H1 (cell line): ENCODE data around the gene TSPAN6. TPM values are rescaled to one million over a fixed set of nuclear protein-coding genes. Genes with fewer than 3 reads are reported as not detected.

ENCODE experiments used
- CTCF ChIA-PET: fragments of 300-600 bp; sonication (Branson Sonifier 250); formaldehyde crosslinking; loops from one replicate; lab custom pipeline; 2021; ENCODE audit not compliant: partially characterized antibody; lab: Charles Lee
- POLR2A ChIA-PET: fragments of 300-600 bp; sonication (Branson Sonifier 250); formaldehyde crosslinking; loops from one replicate; lab custom pipeline; 2021; ENCODE audit warnings: inconsistent platforms; ENCODE audit not compliant: partially characterized antibody; lab: Charles Lee
- DNase-seq, 2 experiments: peaks; one replicate each; pipeline versions ENCODE4 v3.0.0 to v3.0.0-alpha.2; 2010 to 2022; ENCODE audit warnings: low spot score in 2 of 2, low read depth in 1 of 2, mixed read lengths in 1 of 2
- FAIRE-seq: peaks from 2 replicates; lab custom pipeline; 2011; peaks lifted over from hg19 to GRCh38; lab: Jason Lieb, UNC
- H2AFZ ChIP-seq: 2 replicates; pipeline ENCODE4 v1.8.1; 2012; ENCODE audit warnings: low read length, inconsistent platforms
- H2AK5ac ChIP-seq: 2 replicates; pipeline ENCODE4 v1.6.1; 2013; ENCODE audit warnings: low read depth, low read length
- H2BK120ac ChIP-seq: replicated peaks from 2 replicates; pipeline ENCODE3; 2013; ENCODE audit warnings: low read depth, low read length, inconsistent platforms
- H2BK12ac ChIP-seq: 2 replicates; pipeline ENCODE4 v1.6.1; 2013; ENCODE audit warnings: low read depth, low read length
- H2BK15ac ChIP-seq: 2 replicates; pipeline ENCODE4 v1.6.1; 2013; ENCODE audit warnings: low read length
- H2BK20ac ChIP-seq: 2 replicates; pipeline ENCODE4 v1.6.1; 2013; ENCODE audit warnings: low read length
- H2BK5ac ChIP-seq: 2 replicates; pipeline ENCODE4 v1.6.1; 2013; ENCODE audit warnings: low read depth, low read length
- H3K14ac ChIP-seq: 2 replicates; pipeline ENCODE4 v1.6.1; 2013; ENCODE audit warnings: inconsistent platforms; ENCODE audit not compliant: insufficient read length
- H3K18ac ChIP-seq: 2 replicates; pipeline ENCODE4 v1.6.1; 2013; ENCODE audit warnings: low read length; ENCODE audit errors: extremely low read depth
- H3K23ac ChIP-seq: 2 replicates; pipeline ENCODE4 v1.6.1; 2013; ENCODE audit warnings: inconsistent platforms; ENCODE audit not compliant: insufficient read length
- H3K23me2 ChIP-seq: 2 replicates; pipeline ENCODE4 v1.6.1; 2013; ENCODE audit warnings: low read depth, low read length
- H3K27ac ChIP-seq: 2 replicates; pipeline ENCODE4 v1.6.1; 2011; ENCODE audit warnings: low read depth, low read length, inconsistent platforms
- H3K27me3 ChIP-seq, 4 experiments: replicated peaks in 1 of 4; 1 replicate in 1 of 4; 2 replicates in 3 of 4; pipeline versions ENCODE4 v1.6.1 to v1.8.1; 2011 to 2013; ENCODE audit warnings: low read length in 3 of 4, mild to moderate bottlenecking in 3 of 4, inconsistent platforms in 2 of 4, mixed read lengths in 2 of 4, moderate library complexity in 1 of 4; ENCODE audit not compliant: control insufficient read depth in 3 of 4, insufficient read depth in 3 of 4; ENCODE audit errors: extremely low read depth in 1 of 4
- H3K36me3 ChIP-seq, 4 experiments: 2 replicates each; pipeline versions ENCODE4 v1.6.1 to v1.8.1; 2011 to 2013; ENCODE audit warnings: mild to moderate bottlenecking in 4 of 4, low read length in 3 of 4, moderate library complexity in 2 of 4, control low read depth in 1 of 4, inconsistent platforms in 1 of 4; ENCODE audit not compliant: insufficient read depth in 4 of 4, control insufficient read depth in 2 of 4
- H3K4ac ChIP-seq: replicated peaks from 2 replicates; pipeline ENCODE3; 2013; ENCODE audit warnings: low read length, low read depth, mixed read lengths, inconsistent platforms; ENCODE audit not compliant: insufficient read length
- H3K4me1 ChIP-seq, 4 experiments: replicated peaks in 1 of 4; 1 replicate in 1 of 4; 2 replicates in 3 of 4; pipeline versions ENCODE4 v1.6.1 to v1.8.1; 2011 to 2013; ENCODE audit warnings: low read length in 3 of 4, inconsistent platforms in 2 of 4, mixed read lengths in 1 of 4; ENCODE audit not compliant: insufficient read depth in 4 of 4, control insufficient read depth in 3 of 4
- H3K4me2 ChIP-seq, 2 experiments: 2 replicates each; pipeline versions ENCODE4 v1.6.1 to v1.8.1; 2011 to 2013; ENCODE audit warnings: low read depth in 2 of 2, low read length in 2 of 2, control low read depth in 1 of 2, inconsistent platforms in 1 of 2, mild to moderate bottlenecking in 1 of 2; ENCODE audit not compliant: insufficient read depth in 1 of 2
- H3K4me3 ChIP-seq, 4 experiments: fragments of 200-600, 300-600 bp in 1 of 4; sonication (generic), shearing (Covaris generic), sonication (Bioruptor Twin) in 1 of 4; 2 replicates each; pipeline versions ENCODE4 v1.5.1 to v1.8.1; 2011 to 2016; ENCODE audit warnings: low read length in 4 of 4, low read depth in 3 of 4, control low read depth in 2 of 4, inconsistent platforms in 2 of 4, mild to moderate bottlenecking in 2 of 4, mixed read lengths in 1 of 4, moderate library complexity in 1 of 4; ENCODE audit not compliant: insufficient read depth in 2 of 4; ENCODE audit errors: extremely low read depth in 1 of 4
- H3K56ac ChIP-seq: replicated peaks from 2 replicates; pipeline ENCODE3; 2013; ENCODE audit warnings: low read depth, mild to moderate bottlenecking, mixed read lengths, low read length, inconsistent platforms; ENCODE audit not compliant: insufficient read length
- H3K79me1 ChIP-seq: 2 replicates; pipeline ENCODE4 v1.6.1; 2013; ENCODE audit warnings: low read depth, low read length, control low read depth
- H3K79me2 ChIP-seq, 2 experiments: 2 replicates each; pipeline versions ENCODE4 v1.6.1 to v1.8.1; 2012 to 2013; ENCODE audit warnings: low read length in 2 of 2, mild to moderate bottlenecking in 2 of 2, inconsistent platforms in 1 of 2; ENCODE audit not compliant: insufficient read depth in 2 of 2, control insufficient read depth in 1 of 2
- H3K9ac ChIP-seq, 4 experiments: replicated peaks in 1 of 4; 1 replicate in 1 of 4; 2 replicates in 3 of 4; pipeline versions ENCODE4 v1.6.1 to v1.8.1; 2011 to 2013; ENCODE audit warnings: low read depth in 3 of 4, low read length in 3 of 4, control low read depth in 2 of 4, mild to moderate bottlenecking in 2 of 4, moderate library complexity in 2 of 4, inconsistent platforms in 1 of 4; ENCODE audit errors: extremely low read depth in 1 of 4
- H3K9me3 ChIP-seq, 2 experiments: 2 replicates each; pipeline versions ENCODE4 v1.6.1 to v1.8.1; 2012 to 2013; ENCODE audit warnings: mild to moderate bottlenecking in 2 of 2, moderate library complexity in 2 of 2, control low read depth in 1 of 2, inconsistent platforms in 1 of 2, low read depth in 1 of 2, low read length in 1 of 2, mixed read lengths in 1 of 2; ENCODE audit not compliant: insufficient read depth in 2 of 2
- H4K20me1 ChIP-seq, 2 experiments: replicated peaks in 1 of 2; 2 replicates each; pipeline versions ENCODE3 to v1.8.1; 2011 to 2013; ENCODE audit warnings: inconsistent platforms in 2 of 2, low read length in 2 of 2, mild to moderate bottlenecking in 1 of 2; ENCODE audit not compliant: insufficient read depth in 2 of 2, control insufficient read depth in 1 of 2
- H4K5ac ChIP-seq: 2 replicates; pipeline ENCODE4 v1.6.1; 2013; ENCODE audit warnings: low read length, low read depth, mixed read lengths, inconsistent platforms; ENCODE audit not compliant: insufficient read length
- H4K8ac ChIP-seq: 2 replicates; pipeline ENCODE4 v1.8.0; 2013; ENCODE audit warnings: mild to moderate bottlenecking, moderate library complexity, low read length, inconsistent platforms; ENCODE audit not compliant: insufficient read depth; ENCODE audit errors: extremely low read depth
- H4K91ac ChIP-seq: replicated peaks from 2 replicates; pipeline ENCODE3; 2013; ENCODE audit warnings: low read length, mixed read lengths, inconsistent platforms; ENCODE audit not compliant: insufficient read length
- CTBP2 ChIP-seq: IDR thresholded peaks from 2 replicates; pipeline ENCODE4 v1.7.0; 2011; ENCODE audit warnings: borderline replicate concordance, mild to moderate bottlenecking, moderate library complexity, mixed read lengths, low read length; ENCODE audit not compliant: insufficient read depth, insufficient read length
- FOSL1 ChIP-seq: IDR thresholded peaks from 2 replicates; pipeline ENCODE4 v1.6.1; 2011; ENCODE audit warnings: mild to moderate bottlenecking, low read depth, low read length, moderate library complexity; ENCODE audit not compliant: insufficient read depth
- SP2 ChIP-seq: IDR thresholded peaks from 2 replicates; pipeline ENCODE4 v1.6.1; 2012; ENCODE audit warnings: mild to moderate bottlenecking, low read length, inconsistent platforms
- WGBS, 2 experiments: shearing (Covaris generic) in 1 of 2; methylation state at CpG; one replicate each; pipeline versions ENCODE4 v1.1.6 to v1.1.7; 2013 to 2015; ENCODE audit warnings: low lambda C conversion rate in 2 of 2, mixed read lengths in 2 of 2, inconsistent platforms in 1 of 2, low coverage in 1 of 2, missing lambda C conversion rate in 1 of 2; ENCODE audit not compliant: insufficient replicate concordance in 2 of 2, insufficient coverage in 1 of 2, insufficient read length in 1 of 2; ENCODE audit errors: extremely low coverage in 1 of 2, missing lambda C conversion rate in 1 of 2; 5-methylcytosine and 5-hydroxymethylcytosine counted together
- polyA plus RNA-seq, 7 experiments: library from polyadenylated mRNA; depleted of rRNA in 3 of 7; stranded (reverse) in 5 of 7; unstranded in 2 of 7; fragments of >200 nt in 5 of 7; fragments of 200-250 nt in 2 of 7; gene quantifications; 1 replicate in 5 of 7; 2 replicates in 1 of 7; 4 replicates in 1 of 7; pipeline versions ENCODE4 v1.2.1 to v1.2.3, GENCODE V29; 2011 to 2013; ENCODE audit warnings: missing spikeins in 2 of 7, mixed read lengths in 2 of 7
- total RNA-seq: library from RNA; stranded (reverse); fragmentation: NEBNext Ultra II Directional; extraction: Animal tissue kit (Norgen Biotek cat#: 25700); gene quantifications from 2 replicates; pipeline ENCODE4 v1.2.1, GENCODE V29; 2021

The TSPAN6 gene
- total and polyA plus RNA-seq, 2 of the 8 experiments (the other 6 are each of a cell fraction or from before 2014, with no cell fraction given) = 58.1 to 67.7 TPM

DNA sequence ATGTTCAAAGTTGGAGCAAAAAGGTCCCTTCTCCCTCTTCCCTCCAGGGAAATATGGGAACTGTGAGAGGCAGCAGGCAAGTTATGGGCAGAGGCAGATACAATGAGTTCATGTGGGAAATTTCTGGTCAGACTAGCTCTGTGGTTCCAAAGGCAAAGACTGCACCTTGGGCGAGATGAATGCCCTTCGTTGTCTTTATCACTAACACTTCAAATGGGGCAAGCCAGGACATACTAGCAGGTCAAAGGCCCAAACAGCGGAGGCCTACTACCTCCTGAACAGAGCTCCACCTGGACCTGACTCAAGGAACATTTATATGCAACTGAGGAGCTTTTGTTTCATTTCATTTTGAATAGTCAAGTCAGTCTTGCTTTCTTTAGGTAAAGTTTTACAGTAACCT is 36.4 kb upstream of the TSPAN6 start:
- Histone ChIP-seq H3K79me2 (no peaks in the 10 kb centered on the region), H3K14ac (no peak overlapping the region), H3K27me3 (no peaks in the 10 kb centered on the region), H2BK15ac (no peak overlapping the region), H3K79me1 (no peaks in the 10 kb centered on the region), H3K4me3 (no peak overlapping the region), H3K4me2 (no peak overlapping the region), H3K9ac (no peak overlapping the region), H3K23ac (no peak overlapping the region), H4K20me1 (no peaks in the 10 kb centered on the region), H3K9me3 (no peaks in the 10 kb centered on the region), H2BK5ac (no peak overlapping the region), H4K5ac (no peak overlapping the region), H3K18ac (no peak overlapping the region), H2BK20ac (no peak overlapping the region), H3K23me2 (no peaks in the 10 kb centered on the region), H4K8ac (no peak overlapping the region), H3K36me3 (no peaks in the 10 kb centered on the region), H2AK5ac (no peak overlapping the region), H2BK120ac (no peak overlapping the region), H3K4me1 (no peaks in the 10 kb centered on the region), H2BK12ac (no peak overlapping the region), H3K27ac (no peak overlapping the region), H3K56ac (no peak overlapping the region), H4K91ac (no peak overlapping the region), H2AFZ (no peak overlapping the region), H3K4ac (no peak overlapping the region)
- ChIA-PET POLR2A (no interaction called here), CTCF (interaction anchor here (1.3 to 7.6 kb wide), 5 partner anchors 13 to 95 kb away, joined by 3 to 75 read pairs (median 22); partner anchors contain the start of gene TSPAN6)
- FAIRE-seq = no peak
- TF ChIP-seq FOSL1 (no peak), CTBP2 (no peak), SP2 (no peak)
- 88% methylated on average over 2 of the region's 3 CpGs; no CpG with 5 or more reads in 1 of the 2 experiments for WGBS, 2 experiments
- no peak for DNase-seq
